PFSK-1 (cell line): ENCODE data around the gene PIAS3.

ENCODE experiments used
- FOXP2 ChIP-seq: optimal IDR thresholded peaks from 2 replicates; pipeline ENCODE3; 2011; ENCODE audit warnings: borderline replicate concordance, control low read depth, inconsistent platforms; ENCODE audit not compliant: insufficient read depth; ENCODE audit errors: extremely low read length, extremely low read depth
- POLR2AphosphoS5 ChIP-seq: IDR thresholded peaks from 2 replicates; pipeline ENCODE4 v1.6.1; 2012; ENCODE audit warnings: low read depth, mild to moderate bottlenecking, control low read depth, low read length, moderate library complexity
- REST ChIP-seq, 2 experiments: IDR thresholded peaks; 2 replicates each; pipeline versions ENCODE4 v1.6.1 to v1.8.0; 2011 to 2012; ENCODE audit warnings: low read depth in 2 of 2, low read length in 2 of 2, control low read depth in 1 of 2, inconsistent platforms in 1 of 2, mild to moderate bottlenecking in 1 of 2, moderate library complexity in 1 of 2; ENCODE audit not compliant: insufficient read depth in 1 of 2
- SIN3A ChIP-seq: IDR thresholded peaks from 2 replicates; pipeline ENCODE4 v1.6.1; 2012; ENCODE audit warnings: mild to moderate bottlenecking, low read length, moderate library complexity, borderline replicate concordance; ENCODE audit not compliant: insufficient read depth
- TAF1 ChIP-seq: IDR thresholded peaks from 2 replicates; pipeline ENCODE4 v1.6.1; 2012; ENCODE audit warnings: low read length, control low read depth, borderline replicate concordance; ENCODE audit not compliant: insufficient read depth

Gene PIAS3

GRCh38 chr1:145886390-145886789 is 27.5 kb upstream of the PIAS3 start:
- no peak for TF ChIP-seq SIN3A
- TF ChIP-seq REST (IDR thresholded peaks at IDR 0.05; ENCODE audit: insufficient read depth in 1 of 2, low read depth in 2 of 2, low read length in 2 of 2): no peak
- TF ChIP-seq TAF1: no peak
- TF ChIP-seq POLR2AphosphoS5: no peak
- no peak for TF ChIP-seq FOXP2

GRCh38 chr1:145885738-145886287 is 26.9 kb upstream of the PIAS3 start, which contains the start of gene ANKRD35:
Gene ANKRD35, minus strand, starts transcription at chr1:145885866. Its CDS starts 108 bp downstream, at chr1:145885758.
- TF ChIP-seq FOXP2 (no peak), REST (IDR thresholded peaks at IDR 0.05; ENCODE audit: insufficient read depth in 1 of 2, low read depth in 2 of 2, low read length in 2 of 2) (no peak), SIN3A (no peak), POLR2AphosphoS5 (no peak), TAF1 (no peak)

- TF ChIP-seq SIN3A (no peak), FOXP2 (no peak), POLR2AphosphoS5 (no peak), TAF1 (no peak), REST (IDR thresholded peaks at IDR 0.05; ENCODE audit: insufficient read depth in 1 of 2, low read depth in 2 of 2, low read length in 2 of 2) (no peak)
Observed at GRCh38 chr1:145884675-145885074, 25.8 kb upstream of the PIAS3 start.

- TF ChIP-seq POLR2AphosphoS5 (no peak), SIN3A (no peak), REST (IDR thresholded peaks at IDR 0.05; ENCODE audit: insufficient read depth in 1 of 2, low read depth in 2 of 2, low read length in 2 of 2) (no peak), FOXP2 (no peak), TAF1 (no peak)
Observed at GRCh38 chr1:145879775-145880174, 20.9 kb upstream of the PIAS3 start.
